K562 (cell line): ENCODE results near the gene HAP1. TPM values are rescaled to one million over a fixed set of nuclear protein-coding genes. Genes with fewer than 3 reads are reported as not detected.

Source experiments
- ARID3A ChIP-seq: IDR thresholded peaks from 2 replicates; pipeline ENCODE4 v1.6.1; 2012; ENCODE audit warnings: low read depth, low read length, improper control_type of control experiment, borderline replicate concordance
- CBFB ChIP-seq: sonication (generic); formaldehyde crosslinking; IDR thresholded peaks from 2 replicates; pipeline ENCODE4 v1.4.0; 2020; ENCODE audit warnings: mild to moderate bottlenecking, missing genetic modification reagents
- CEBPB ChIP-seq: fragments of 450-650 bp; IDR thresholded peaks from 2 replicates; pipeline ENCODE4 v1.6.1; 2016; ENCODE audit warnings: missing genetic modification characterization, missing compliant biosample characterization
- GTF2B ChIP-seq: IDR thresholded peaks from 2 replicates; pipeline ENCODE4 v1.6.1; 2011; ENCODE audit not compliant: insufficient read length; ENCODE audit errors: extremely low read depth
- NFRKB ChIP-seq: fragments of 450-650 bp; IDR thresholded peaks from 2 replicates; pipeline ENCODE4 v1.6.1; 2016; ENCODE audit warnings: low read depth
- PRDM10 ChIP-seq: fragments of 450-650 bp; IDR thresholded peaks from 2 replicates; pipeline ENCODE4 v1.6.1; 2018; ENCODE audit not compliant: partially characterized antibody
- PURB ChIP-seq: sonication (generic); formaldehyde crosslinking; IDR thresholded peaks from 2 replicates; pipeline ENCODE4 v1.9.0; 2021; ENCODE audit warnings: low read depth, mild to moderate bottlenecking, missing genetic modification reagents
- XRCC5 ChIP-seq: fragments of 200-400 bp; formaldehyde crosslinking; IDR thresholded peaks from 2 replicates; pipeline ENCODE4 v1.6.1; 2017; ENCODE audit warnings: low read depth, mild to moderate bottlenecking, low read length
- ZBTB43 ChIP-seq: sonication (generic); formaldehyde crosslinking; IDR thresholded peaks from 2 replicates; pipeline ENCODE4 v1.8.0; 2023; ENCODE audit warnings: mild to moderate bottlenecking, missing genetic modification reagents
- ZNF133 ChIP-seq: fragments of 250-450 bp; sonication (Bioruptor Pico); IDR thresholded peaks from 2 replicates; pipeline ENCODE4 v1.4.0; 2020; ENCODE audit warnings: mild to moderate bottlenecking
- ZNF212 ChIP-seq: fragments of 450-650 bp; formaldehyde crosslinking; IDR thresholded peaks from 2 replicates; pipeline ENCODE4 v1.4.0; 2020; ENCODE audit warnings: mild to moderate bottlenecking
- polyA plus RNA-seq, 8 experiments: library from polyadenylated mRNA; depleted of rRNA in 4 of 8; stranded (reverse) in 5 of 8; unstranded in 3 of 8; fragments of >200 nt; fragmentation: Nextera tagmentation in 2 of 8; fragmentation: Illumina TruSeq in 1 of 8; extraction: Ambion mirVana in 2 of 8; extraction: Trizol in 1 of 8; gene quantifications; 2 replicates each; pipeline versions ENCODE4 v1.2.1 to v1.2.3, GENCODE V29; 2011 to 2014; ENCODE audit warnings: inconsistent platforms in 1 of 8, missing spikeins in 1 of 8
- total RNA-seq, 7 experiments: library from RNA; depleted of rRNA in 6 of 7; stranded (reverse); fragments of >200 nt in 6 of 7; fragmentation: Illumina TruSeq in 2 of 7; extraction: Trizol in 2 of 7; gene quantifications; 2 replicates each; pipeline versions ENCODE4 v1.2.1 to v1.2.3, GENCODE V29; 2011 to 2021; ENCODE audit warnings: low replicate concordance in 1 of 7

Gene HAP1
- total and polyA plus RNA-seq, 9 of the 15 experiments (the other 6 are each of a cell fraction or from before 2014, with no cell fraction given): under 0.01 to 0.09 (median 0.04) TPM; not detected in 6

DNA sequence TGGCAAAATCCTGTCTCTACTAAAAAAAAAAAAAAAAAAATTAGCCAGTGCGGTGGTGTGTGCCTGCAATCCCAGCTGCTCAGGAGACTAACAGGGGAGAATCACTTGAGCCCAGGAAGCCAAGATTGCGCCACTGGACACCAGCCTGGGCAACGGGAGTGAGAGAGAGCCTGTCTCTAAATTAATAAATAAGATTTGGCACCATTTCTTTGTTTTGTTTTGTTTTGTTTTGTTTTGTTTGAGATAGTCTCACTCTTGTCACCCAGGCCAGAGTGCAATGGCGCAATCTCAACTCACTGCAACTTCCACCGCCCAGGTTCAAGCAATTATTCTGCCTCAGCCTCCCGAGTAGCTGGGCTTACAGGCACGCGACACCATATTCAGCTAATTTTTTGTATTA lies 31.7 kb downstream of the HAP1 start (continued):
- TF ChIP-seq PRDM10: peak; percentile 72
- no peak for TF ChIP-seq CBFB
- TF ChIP-seq NFRKB: no peak
- TF ChIP-seq GTF2B: no peak
- TF ChIP-seq ZBTB43: no peak
- TF ChIP-seq ARID3A: no peak
- TF ChIP-seq ZNF133: no peak
- TF ChIP-seq CEBPB (tag): peak; percentile 49
- TF ChIP-seq XRCC5: no peak
- no peak for TF ChIP-seq ZNF212 (CRISPR knock-in tag)
- TF ChIP-seq PURB (CRISPR knock-in tag): no peak
- TF ChIP-seq, all 486 proteins: peak for 2
